ENCODE data around the gene MCOLN1. TPM values are rescaled to one million over a fixed set of nuclear protein-coding genes. Genes with fewer than 3 reads are reported as not detected.

The MCOLN1 gene
- total and polyA plus RNA-seq, 2 of the 8 experiments (the other 6 are each of a cell fraction or from before 2014, with no cell fraction given) = 19.1 to 40.0 TPM

GRCh38 chr19:7545300-7545699 lies 22.9 kb downstream of the MCOLN1 start:
- no peak overlapping the region for H4K8ac ChIP-seq (ENCODE audit: extremely low read depth, insufficient read depth, low read length)
- no peak overlapping the region for H2AK5ac ChIP-seq (ENCODE audit: low read depth, low read length)
- no peaks in the 10 kb centered on the region for H3K79me1 ChIP-seq (ENCODE audit: low read depth, low read length)
- H3K9ac ChIP-seq (replicated peaks in 1 of 4; ENCODE audit: extremely low read depth in 1 of 4, low read depth in 3 of 4, low read length in 3 of 4) = no peak overlapping the region
- H4K91ac ChIP-seq (replicated peaks; ENCODE audit: insufficient read length, low read length) = no peak overlapping the region
- H3K23me2 ChIP-seq (ENCODE audit: low read depth, low read length) = no peaks in the 10 kb centered on the region
- H3K4me3 ChIP-seq (ENCODE audit: extremely low read depth in 1 of 4, insufficient read depth in 2 of 4, low read depth in 3 of 4, low read length in 4 of 4) = no peak overlapping the region
- H3K9me3 ChIP-seq (ENCODE audit: insufficient read depth in 2 of 2, low read depth in 1 of 2, low read length in 1 of 2) = no peaks in the 10 kb centered on the region
- H2BK5ac ChIP-seq (ENCODE audit: low read depth, low read length) = no peak overlapping the region
- peaks cover 0 to 2% (median 1%) of the 10 kb centered on the region in 4 experiments; a peak in 1 of 7 replicates for H3K4me1 ChIP-seq (replicated peaks in 1 of 4; ENCODE audit: control insufficient read depth in 3 of 4, insufficient read depth in 4 of 4, low read length in 3 of 4)
- no peak overlapping the region for H4K5ac ChIP-seq (ENCODE audit: insufficient read length, low read depth, low read length)
- 88% methylated on average over 8 of the region's 8 CpGs; no CpG with 5 or more reads in 1 of the 2 experiments for WGBS, 2 experiments (ENCODE audit: extremely low coverage in 1 of 2, insufficient coverage in 1 of 2, insufficient read length in 1 of 2, insufficient replicate concordance in 2 of 2, low coverage in 1 of 2, low lambda C conversion rate in 2 of 2, missing lambda C conversion rate in 1 of 2)
- no peak overlapping the region for H3K27ac ChIP-seq (ENCODE audit: low read depth, low read length)
- no peak overlapping the region for H3K23ac ChIP-seq (ENCODE audit: insufficient read length)
- H3K56ac ChIP-seq (replicated peaks; ENCODE audit: insufficient read length, low read depth, low read length) = no peak overlapping the region
- H2BK120ac ChIP-seq (replicated peaks; ENCODE audit: low read depth, low read length) = no peak overlapping the region
- H3K18ac ChIP-seq (ENCODE audit: extremely low read depth, low read length) = no peak overlapping the region
- H3K4me2 ChIP-seq (ENCODE audit: insufficient read depth in 1 of 2, low read depth in 2 of 2, low read length in 2 of 2) = no peak overlapping the region
- H2BK20ac ChIP-seq (ENCODE audit: low read length) = no peak overlapping the region
- no peak overlapping the region for H3K4ac ChIP-seq (replicated peaks; ENCODE audit: insufficient read length, low read depth, low read length)
- no peak overlapping the region for H2AFZ ChIP-seq (ENCODE audit: low read length)
- H3K14ac ChIP-seq (ENCODE audit: insufficient read length) = no peak overlapping the region
- peaks cover 3 to 28% (median 14%) of the 10 kb centered on the region in 4 experiments; a peak in 7 of 8 replicates for H3K36me3 ChIP-seq (ENCODE audit: control insufficient read depth in 2 of 4, insufficient read depth in 4 of 4, low read length in 3 of 4)
- no peak overlapping the region for H2BK15ac ChIP-seq (ENCODE audit: low read length)
- FAIRE-seq = no peak
- H2BK12ac ChIP-seq (ENCODE audit: low read depth, low read length) = no peak overlapping the region
- no peaks in the 10 kb centered on the region for H3K79me2 ChIP-seq (ENCODE audit: control insufficient read depth in 1 of 2, insufficient read depth in 2 of 2, low read length in 2 of 2)
- no peaks in the 10 kb centered on the region for H3K27me3 ChIP-seq (replicated peaks in 1 of 4; ENCODE audit: control insufficient read depth in 3 of 4, extremely low read depth in 1 of 4, insufficient read depth in 3 of 4, low read length in 3 of 4)
- peaks cover 0 to 2% of the 10 kb centered on the region in 2 experiments for H4K20me1 ChIP-seq (replicated peaks in 1 of 2; ENCODE audit: control insufficient read depth in 1 of 2, insufficient read depth in 2 of 2, low read length in 2 of 2)
- CTCF ChIA-PET (ENCODE audit: partially characterized antibody) = interaction anchor here (1.1 to 1.6 kb wide), 2 partner anchors 23 to 106 kb away, joined by 3 read pairs; no protein-coding TSS in a partner anchor
- DNase-seq (ENCODE audit: low read depth in 1 of 2, low spot score in 2 of 2) = no peak
- POLR2A ChIA-PET (ENCODE audit: partially characterized antibody) = interaction anchor here (0.6 to 1.6 kb wide), 3 partner anchors 10 to 103 kb away, joined by 3 to 7 read pairs (median 5); partner anchors contain the start of gene PNPLA6
- TF ChIP-seq HDAC6 (IDR thresholded peaks at IDR 0.05; ENCODE audit: low read depth, low read length) (no peak), RBBP5 (IDR thresholded peaks at IDR 0.05; ENCODE audit: borderline replicate concordance, low read depth, low read length) (no peak), GTF2F1 (IDR thresholded peaks at IDR 0.05; ENCODE audit: borderline replicate concordance, low read depth, low read length) (no peak), MAX (IDR thresholded peaks at IDR 0.05) (no peak), EGR1 (IDR thresholded peaks at IDR 0.05; ENCODE audit: borderline replicate concordance, low read depth, low read length) (no peak), CBX8 (IDR thresholded peaks at IDR 0.05; ENCODE audit: borderline replicate concordance, low read depth, low read length) (no peak), E2F6 (IDR thresholded peaks at IDR 0.05) (no peak), USF2 (IDR thresholded peaks at IDR 0.05; ENCODE audit: low read length) (no peak), HDAC2 (IDR thresholded peaks at IDR 0.05; ENCODE audit: borderline replicate concordance in 1 of 2, low read depth in 2 of 2, low read length in 2 of 2) (no peak), TAF1 (IDR thresholded peaks at IDR 0.05; ENCODE audit: low read depth, low read length) (no peak), EP300 (IDR thresholded peaks at IDR 0.05; ENCODE audit: borderline replicate concordance in 1 of 2, low read depth in 2 of 2, low read length in 2 of 2) (no peak)
